GM12878 (cell line): ENCODE data around the gene OR52N5. TPM values are rescaled to one million over a fixed set of nuclear protein-coding genes. Genes with fewer than 3 reads are reported as not detected.

Experiments
- ATAC-seq: fragments of 200-7000 bp; cut with Tn5 transposase; 3 replicates; pipeline ENCODE4 v1.9.1; 2020; ENCODE audit warnings: mild to moderate bottlenecking, moderate library complexity
- BruUV-seq: library from RNA; stranded (reverse); fragments of 400-500 nt; replicated peaks from 2 replicates; lab custom pipeline; 2021; lab: Mats Ljungman, UMichigan
- CTCF ChIA-PET: fragments of 300-600 bp; sonication (Branson Sonifier 250); formaldehyde crosslinking; extraction: SDS; loops from one replicate; lab custom pipeline; 2021; ENCODE audit warnings: inconsistent platforms; lab: Yijun Ruan, JAX
- POLR2A ChIA-PET: fragments of 350-600 bp; formaldehyde crosslinking; extraction: SDS; loops from one replicate; lab custom pipeline; 2021; ENCODE audit warnings: inconsistent platforms; lab: Charles Lee
- RAD21 ChIA-PET: fragments of 300-600 bp; sonication (Branson Sonifier 250); formaldehyde crosslinking; loops from one replicate; lab custom pipeline; 2023; ENCODE audit warnings: antibody characterized with exemption; ENCODE audit not compliant: unreplicated experiment; lab: Charles Lee
- SMC1A ChIA-PET: fragments of 300-600 bp; sonication (Branson Sonifier 250); formaldehyde crosslinking; loops from one replicate; lab custom pipeline; 2023; ENCODE audit not compliant: unreplicated experiment, uncharacterized antibody; lab: Charles Lee
- DNase-seq: peaks from one replicate; pipeline ENCODE4 v3.0.0-alpha.2; 2011; ENCODE audit warnings: low read depth, low spot score
- FAIRE-seq: peaks from 3 replicates; lab custom pipeline; 2011; peaks lifted over from hg19 to GRCh38; lab: Jason Lieb, UNC
- H2AFZ ChIP-seq: 2 replicates; pipeline ENCODE4 v1.6.0; 2011; ENCODE audit warnings: low read depth, low read length, control low read depth; ENCODE audit not compliant: control insufficient read depth
- H3K27ac ChIP-seq: 2 replicates; pipeline ENCODE4 v1.5.1; 2011; ENCODE audit warnings: control low read depth; ENCODE audit not compliant: control insufficient read depth, insufficient read depth
- H3K27me3 ChIP-seq, 2 experiments: replicated peaks in 1 of 2; 2 replicates each; pipeline versions ENCODE4 v1.6.0 to v1.6.1; 2011; ENCODE audit warnings: low read length in 1 of 2; ENCODE audit not compliant: control insufficient read depth in 2 of 2, insufficient read depth in 2 of 2
- H3K36me3 ChIP-seq, 2 experiments: 2 replicates each; pipeline ENCODE4 v1.5.1; 2011; ENCODE audit warnings: low read length in 1 of 2; ENCODE audit not compliant: control insufficient read depth in 2 of 2, insufficient read depth in 2 of 2
- H3K4me1 ChIP-seq: 2 replicates; pipeline ENCODE4 v1.6.1; 2011; ENCODE audit warnings: mild to moderate bottlenecking, low read length, moderate library complexity, mixed read lengths; ENCODE audit not compliant: control insufficient read depth, insufficient read depth
- H3K4me2 ChIP-seq: 2 replicates; pipeline ENCODE4 v1.6.0; 2011; ENCODE audit warnings: control low read depth; ENCODE audit not compliant: control insufficient read depth, insufficient read depth
- H3K4me3 ChIP-seq: fragments of 200-600 bp; sonication (generic); 2 replicates; pipeline ENCODE4 v1.5.1; 2016
- H3K79me2 ChIP-seq: 2 replicates; pipeline ENCODE4 v1.6.0; 2011; ENCODE audit warnings: low read length; ENCODE audit not compliant: control insufficient read depth, insufficient read depth
- H3K9ac ChIP-seq: 2 replicates; pipeline ENCODE4 v1.8.0; 2011; ENCODE audit warnings: low read length, control low read depth, mixed read lengths; ENCODE audit not compliant: control insufficient read depth, insufficient read depth
- H3K9me3 ChIP-seq: replicated peaks from 3 replicates; pipeline ENCODE4 v1.5.1; 2011; ENCODE audit warnings: mild to moderate bottlenecking, low read length; ENCODE audit not compliant: control insufficient read depth, insufficient read depth
- H4K20me1 ChIP-seq: 2 replicates; pipeline ENCODE4 v1.6.0; 2011; ENCODE audit not compliant: control insufficient read depth, insufficient read depth
- ASH2L ChIP-seq: fragments of 300-600, 200-600 bp; sonication (generic); IDR thresholded peaks from 2 replicates; pipeline ENCODE4 v1.6.1; 2017; ENCODE audit warnings: low read depth, mild to moderate bottlenecking, borderline replicate concordance
- CEBPB ChIP-seq, 2 experiments: fragments of 150-350 bp in 1 of 2; IDR thresholded peaks; 2 replicates each; pipeline ENCODE4 v1.6.1; 2012 to 2014; ENCODE audit warnings: low read depth in 2 of 2, low read length in 2 of 2, borderline replicate concordance in 1 of 2, inconsistent platforms in 1 of 2
- CHD4 ChIP-seq: fragments of 200-600 bp; sonication (generic); IDR thresholded peaks from 2 replicates; pipeline ENCODE4 v1.6.1; 2016; ENCODE audit warnings: mild to moderate bottlenecking
- FOXK2 ChIP-seq: fragments of 450-650 bp; IDR thresholded peaks from 2 replicates; pipeline ENCODE4 v1.6.1; 2017; ENCODE audit warnings: mild to moderate bottlenecking, moderate library complexity
- MEF2A ChIP-seq: IDR thresholded peaks from 2 replicates; pipeline ENCODE4 v1.6.1; 2011; ENCODE audit warnings: low read depth, mild to moderate bottlenecking, low read length, moderate library complexity; ENCODE audit not compliant: insufficient read depth
- NR2C2 ChIP-seq: IDR thresholded peaks from 2 replicates; pipeline ENCODE4 v1.6.1; 2011; ENCODE audit warnings: borderline replicate concordance, low read depth; ENCODE audit not compliant: control insufficient read depth, insufficient read length
- PAX5 ChIP-seq: IDR thresholded peaks from 2 replicates; pipeline ENCODE4 v1.6.1; 2011; ENCODE audit warnings: low read depth, low read length, borderline replicate concordance
- PAX8 ChIP-seq: fragments of 450-650 bp; IDR thresholded peaks from 2 replicates; pipeline ENCODE4 v1.6.1; 2017; ENCODE audit warnings: mild to moderate bottlenecking, moderate library complexity
- POLR2A ChIP-seq: IDR thresholded peaks from 2 replicates; pipeline ENCODE4 v1.6.1; 2011; ENCODE audit warnings: low read depth, mild to moderate bottlenecking, low read length
- RBBP5 ChIP-seq: fragments of 200-600 bp; sonication (generic); conservative IDR thresholded peaks from 2 replicates; pipeline ENCODE4 v1.6.1; 2016
- SMAD5 ChIP-seq: IDR thresholded peaks from 2 replicates; pipeline ENCODE4 v1.6.1; 2016; ENCODE audit warnings: antibody characterized with exemption, low read depth
- SMARCA5 ChIP-seq: fragments of 450-650 bp; IDR thresholded peaks from 2 replicates; pipeline ENCODE4 v1.6.1; 2017; ENCODE audit warnings: mild to moderate bottlenecking
- SREBF2 ChIP-seq: IDR thresholded peaks from 2 replicates; pipeline ENCODE4 v1.6.1; 2012; ENCODE audit warnings: mild to moderate bottlenecking, low read length
- STAT3 ChIP-seq: IDR thresholded peaks from 2 replicates; pipeline ENCODE4 v1.6.1; 2011; ENCODE audit warnings: low read depth, low read length, improper control_type of control experiment
- YBX1 ChIP-seq: fragments of 450-650 bp; IDR thresholded peaks from 2 replicates; pipeline ENCODE4 v1.6.1; 2016; ENCODE audit warnings: antibody characterized with exemption
- ZZZ3 ChIP-seq: IDR thresholded peaks from 2 replicates; pipeline ENCODE4 v1.6.1; 2011; ENCODE audit warnings: low read depth; ENCODE audit not compliant: control insufficient read depth, insufficient read length
- WGBS: methylation state at CpG from one replicate; pipeline ENCODE4 v1.1.6; 2016; ENCODE audit warnings: low lambda C conversion rate; ENCODE audit not compliant: insufficient replicate concordance, insufficient coverage; ENCODE audit errors: missing lambda C conversion rate; 5-methylcytosine and 5-hydroxymethylcytosine counted together
- in situ Hi-C: fragments of 300-500 bp; cut with MboI; formaldehyde crosslinking; loops from 9 replicates; pipeline ENCODE4 v1.14.3; 2018; ENCODE audit warnings: mixed read lengths
- intact Hi-C: fragments of 100-400 bp; cut with micrococcal nuclease; formaldehyde crosslinking; loops from one replicate; pipeline ENCODE4 v1.14.2; 2022; ENCODE audit not compliant: unreplicated experiment
- polyA plus RNA-seq, 11 experiments: library from polyadenylated mRNA; depleted of rRNA in 4 of 11; unstranded in 6 of 11; stranded (reverse) in 5 of 11; fragments of >200 nt; fragmentation: Nextera tagmentation in 4 of 11; fragmentation: Illumina TruSeq in 1 of 11; extraction: Ambion mirVana in 4 of 11; extraction: Trizol in 1 of 11; gene quantifications; 1 replicate in 1 of 11; 2 replicates in 10 of 11; pipeline versions ENCODE4 v1.2.1 to v1.2.3, GENCODE V29; 2011 to 2016; ENCODE audit warnings: inconsistent platforms in 2 of 11, missing spikeins in 2 of 11, low read depth in 1 of 11
- total RNA-seq, 4 experiments: library from RNA; depleted of rRNA in 3 of 4; stranded (reverse); fragments of >200 nt in 3 of 4; fragmentation: Illumina TruSeq in 1 of 4; extraction: Trizol in 1 of 4; gene quantifications; 2 replicates each; pipeline versions ENCODE4 v1.2.1 to v1.2.3, GENCODE V29; 2013 to 2021
- TF ChIP-seq, protein P1 (sequence below): IDR thresholded peaks from 2 replicates; pipeline ENCODE4 v1.6.1; 2012; ENCODE audit warnings: low read length, inconsistent platforms
- TF ChIP-seq, protein P2 (sequence below): IDR thresholded peaks from 2 replicates; pipeline ENCODE4 v1.6.1; 2011; ENCODE audit warnings: borderline replicate concordance, low read depth, mild to moderate bottlenecking, moderate library complexity, mixed read lengths, low read length; ENCODE audit not compliant: insufficient read depth; ENCODE audit errors: extremely low read length

The OR52N5 gene
- total and polyA plus RNA-seq, 10 of the 15 experiments (the other 5 are each of a cell fraction or from before 2014, with no cell fraction given) = not detected

DNA sequence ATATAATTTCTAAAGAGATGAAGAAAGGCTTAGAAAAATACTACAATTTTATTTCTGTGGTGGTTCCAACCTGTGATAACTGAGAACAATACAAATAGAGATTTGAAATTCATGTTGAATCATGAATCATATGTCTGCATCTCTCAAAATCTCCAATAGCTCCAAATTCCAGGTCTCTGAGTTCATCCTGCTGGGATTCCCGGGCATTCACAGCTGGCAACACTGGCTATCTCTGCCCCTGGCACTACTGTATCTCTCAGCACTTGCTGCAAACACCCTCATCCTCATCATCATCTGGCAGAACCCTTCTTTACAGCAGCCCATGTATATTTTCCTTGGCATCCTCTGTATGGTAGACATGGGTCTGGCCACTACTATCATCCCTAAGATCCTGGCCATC, 46.8 kb downstream of the OR52N5 start, which contains the start of gene OR56B1 (continued):
- no peak for TF ChIP-seq NR2C2

DNA sequence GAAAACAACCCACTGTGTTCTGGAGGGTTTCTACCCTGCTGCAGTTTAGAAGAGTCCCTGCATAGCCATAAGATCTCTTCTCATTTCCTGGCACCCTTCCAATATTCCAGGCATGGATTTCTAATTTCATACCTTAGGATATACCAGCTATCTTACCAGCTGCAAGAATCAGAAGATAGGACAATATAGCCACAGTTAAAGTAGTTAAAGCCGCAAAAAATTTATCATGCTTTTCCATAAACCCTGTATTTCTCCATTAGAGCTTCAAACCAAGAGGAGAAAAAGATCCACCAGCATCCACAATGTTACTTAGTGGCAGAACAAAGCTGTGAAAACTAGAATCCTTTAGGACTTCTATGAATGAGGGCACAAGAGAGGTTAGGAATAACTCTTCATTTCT, 55.5 kb downstream of the OR52N5 start:
- CTCF ChIA-PET = interaction anchor here (0.6 kb wide), 1 partner anchor 16 kb away, joined by 3 read pairs; no protein-coding TSS in a partner anchor
- H2AFZ ChIP-seq = no peak overlapping the region
- BruUV-seq = no TSS peak
- no peak overlapping the region for H3K4me3 ChIP-seq
- TF ChIP-seq PAX5 (no peak), SMAD5 (no peak), NR2C2 (no peak), FOXK2 (no peak), POLR2A (no peak), MEF2A (no peak), RBBP5 (no peak), CHD4 (no peak), CEBPB (IDR thresholded peaks at IDR 0.05; ENCODE audit: borderline replicate concordance in 1 of 2, low read depth in 2 of 2, low read length in 2 of 2) (no peak), ASH2L (no peak), YBX1 (no peak), PAX8 (no peak), SMARCA5 (no peak), STAT3 (no peak), ZZZ3 (no peak), SREBF2 (no peak)
- TF ChIP-seq, protein P1, sequence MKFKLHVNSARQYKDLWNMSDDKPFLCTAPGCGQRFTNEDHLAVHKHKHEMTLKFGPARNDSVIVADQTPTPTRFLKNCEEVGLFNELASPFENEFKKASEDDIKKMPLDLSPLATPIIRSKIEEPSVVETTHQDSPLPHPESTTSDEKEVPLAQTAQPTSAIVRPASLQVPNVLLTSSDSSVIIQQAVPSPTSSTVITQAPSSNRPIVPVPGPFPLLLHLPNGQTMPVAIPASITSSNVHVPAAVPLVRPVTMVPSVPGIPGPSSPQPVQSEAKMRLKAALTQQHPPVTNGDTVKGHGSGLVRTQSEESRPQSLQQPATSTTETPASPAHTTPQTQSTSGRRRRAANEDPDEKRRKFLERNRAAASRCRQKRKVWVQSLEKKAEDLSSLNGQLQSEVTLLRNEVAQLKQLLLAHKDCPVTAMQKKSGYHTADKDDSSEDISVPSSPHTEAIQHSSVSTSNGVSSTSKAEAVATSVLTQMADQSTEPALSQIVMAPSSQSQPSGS = no peak
- TF ChIP-seq, protein P2, sequence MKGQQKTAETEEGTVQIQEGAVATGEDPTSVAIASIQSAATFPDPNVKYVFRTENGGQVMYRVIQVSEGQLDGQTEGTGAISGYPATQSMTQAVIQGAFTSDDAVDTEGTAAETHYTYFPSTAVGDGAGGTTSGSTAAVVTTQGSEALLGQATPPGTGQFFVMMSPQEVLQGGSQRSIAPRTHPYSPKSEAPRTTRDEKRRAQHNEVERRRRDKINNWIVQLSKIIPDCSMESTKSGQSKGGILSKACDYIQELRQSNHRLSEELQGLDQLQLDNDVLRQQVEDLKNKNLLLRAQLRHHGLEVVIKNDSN = no peak
- H3K9me3 ChIP-seq = no peaks in the 10 kb centered on the region
- FAIRE-seq (no peak), DNase-seq (no peak), ATAC-seq (no peak)
- WGBS = 77% methylated on average over 1 of the region's 1 CpG
- H3K27me3 ChIP-seq = no peaks in the 10 kb centered on the region
- POLR2A ChIA-PET = interaction anchor here (0.6 kb wide), 1 partner anchor 43 kb away, joined by 3 read pairs; the partner anchor contains the start of gene TRIM5
- RAD21 ChIA-PET = no interaction called here
- H3K27ac ChIP-seq = no peak overlapping the region
- no peaks in the 10 kb centered on the region for H3K4me1 ChIP-seq
- intact Hi-C loops = no loop called here
- SMC1A ChIA-PET = interaction anchor here (1.1 kb wide), 1 partner anchor 43 kb away, joined by 3 read pairs; the partner anchor contains the start of gene TRIM5
- H3K9ac ChIP-seq = no peak overlapping the region
- H3K79me2 ChIP-seq = no peaks in the 10 kb centered on the region
- no peaks in the 10 kb centered on the region for H3K36me3 ChIP-seq
- in situ Hi-C loops = no loop called here
- no peaks in the 10 kb centered on the region for H4K20me1 ChIP-seq
- no peak overlapping the region for H3K4me2 ChIP-seq
